OCI-LY1 (cell line): ENCODE data around the gene ROCK2.

Source experiments
- EZH2 ChIP-seq: fragments of 200-600 bp; sonication (generic), shearing (Covaris generic); IDR thresholded peaks from 2 replicates; pipeline ENCODE4 v1.8.0; 2017; ENCODE audit warnings: borderline replicate concordance, mixed run types, mild to moderate bottlenecking, antibody characterized with exemption, low read length, moderate library complexity, mixed read lengths
- TF ChIP-seq, protein P1 (sequence below): fragments of 200-600 bp; sonication (generic), shearing (Covaris generic); IDR thresholded peaks from 2 replicates; pipeline ENCODE4 v1.5.1; 2017; ENCODE audit warnings: mild to moderate bottlenecking, antibody characterized with exemption, low read length, moderate library complexity, mixed read lengths

GRCh38 chr2:11315074-11315705 lies 29.2 kb downstream of the ROCK2 start:
- no peak for TF ChIP-seq EZH2
- TF ChIP-seq, protein P1, sequence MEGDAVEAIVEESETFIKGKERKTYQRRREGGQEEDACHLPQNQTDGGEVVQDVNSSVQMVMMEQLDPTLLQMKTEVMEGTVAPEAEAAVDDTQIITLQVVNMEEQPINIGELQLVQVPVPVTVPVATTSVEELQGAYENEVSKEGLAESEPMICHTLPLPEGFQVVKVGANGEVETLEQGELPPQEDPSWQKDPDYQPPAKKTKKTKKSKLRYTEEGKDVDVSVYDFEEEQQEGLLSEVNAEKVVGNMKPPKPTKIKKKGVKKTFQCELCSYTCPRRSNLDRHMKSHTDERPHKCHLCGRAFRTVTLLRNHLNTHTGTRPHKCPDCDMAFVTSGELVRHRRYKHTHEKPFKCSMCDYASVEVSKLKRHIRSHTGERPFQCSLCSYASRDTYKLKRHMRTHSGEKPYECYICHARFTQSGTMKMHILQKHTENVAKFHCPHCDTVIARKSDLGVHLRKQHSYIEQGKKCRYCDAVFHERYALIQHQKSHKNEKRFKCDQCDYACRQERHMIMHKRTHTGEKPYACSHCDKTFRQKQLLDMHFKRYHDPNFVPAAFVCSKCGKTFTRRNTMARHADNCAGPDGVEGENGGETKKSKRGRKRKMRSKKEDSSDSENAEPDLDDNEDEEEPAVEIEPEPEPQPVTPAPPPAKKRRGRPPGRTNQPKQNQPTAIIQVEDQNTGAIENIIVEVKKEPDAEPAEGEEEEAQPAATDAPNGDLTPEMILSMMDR, result no peak
